ENCODE results near the gene ZNF492.
"Not testable (repeated sequence)": the region's sequence is repeated elsewhere in the genome, so short reads cannot be mapped to it uniquely, and the experiment has no call there.

The ZNF492 gene

DNA sequence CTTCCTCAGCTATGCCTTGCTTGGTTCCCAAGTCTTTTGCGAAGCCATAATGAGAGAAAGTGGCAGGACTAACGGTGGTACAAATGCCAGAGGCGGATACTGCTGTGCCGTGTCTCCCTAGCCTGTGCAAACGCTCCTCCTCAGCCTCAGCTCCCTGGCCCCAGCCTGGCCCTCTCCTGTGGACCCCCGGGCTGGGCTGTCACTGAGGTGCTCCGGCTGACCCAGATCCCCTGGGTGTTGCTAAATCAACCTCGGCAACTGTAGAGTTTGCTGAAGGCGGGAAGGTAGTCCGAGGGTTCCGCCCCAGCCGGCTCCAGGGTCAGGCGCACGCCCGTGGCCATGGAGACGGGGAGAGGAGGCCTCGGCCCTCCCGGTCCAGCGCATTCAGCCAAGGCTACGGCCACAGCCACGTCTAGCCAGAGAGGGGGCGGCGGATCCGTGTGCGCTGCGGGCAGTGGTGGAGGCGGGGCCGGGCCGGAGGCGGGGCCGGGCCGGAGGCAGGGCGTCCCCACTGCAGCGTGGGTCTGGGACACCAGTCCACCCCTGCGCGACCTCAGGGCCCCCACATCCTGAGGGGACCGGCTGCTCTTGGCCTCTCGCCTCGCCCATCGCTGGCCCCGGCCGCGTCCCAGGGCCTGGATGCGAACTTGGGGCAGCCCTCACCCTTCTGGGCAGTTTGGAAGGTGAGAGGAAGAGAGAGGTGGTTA, 16.4 kb upstream of the ZNF492 start:
- DNase-seq: no peak

DNA sequence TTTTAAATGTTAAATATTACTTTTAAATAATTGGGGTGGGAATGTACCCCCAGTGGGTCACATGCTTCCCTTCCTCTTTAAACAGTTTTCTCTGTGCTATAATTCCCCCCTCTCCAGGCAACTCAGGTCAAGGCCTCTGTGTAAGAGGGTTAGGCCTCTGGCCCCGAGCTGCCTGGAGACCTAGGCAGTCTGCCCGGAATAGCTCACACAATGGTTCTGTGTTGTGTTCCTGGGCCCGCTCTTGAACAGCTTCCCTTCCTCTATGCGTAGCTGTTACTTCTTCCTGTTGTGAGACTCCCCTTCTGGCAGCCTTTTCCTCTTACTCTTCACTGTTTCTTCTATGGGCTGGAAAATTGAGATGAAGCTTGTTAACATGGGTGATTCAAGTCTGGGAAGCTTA, 14.8 kb upstream of the ZNF492 start:
- DNase-seq: no peak

DNA sequence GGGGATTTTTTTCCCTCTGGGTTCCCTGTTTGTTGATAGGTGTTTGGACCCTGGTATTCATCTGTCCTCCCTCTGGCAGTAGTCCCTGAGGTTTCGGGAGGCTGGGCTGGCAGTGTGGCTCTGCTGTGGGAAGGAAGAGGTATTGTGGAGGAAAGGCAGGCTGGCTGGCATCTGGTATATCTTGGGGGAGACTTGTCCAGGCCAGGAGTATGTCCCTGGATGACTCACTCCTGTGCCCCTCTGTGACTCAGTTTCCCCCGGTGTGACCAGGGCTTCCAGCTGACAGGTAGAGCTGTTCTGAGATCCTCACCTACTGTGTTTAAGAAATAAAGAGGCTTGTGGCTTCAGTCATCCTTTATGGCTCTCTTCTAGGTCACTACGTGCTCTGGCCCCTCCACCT, 14.2 kb upstream of the ZNF492 start:
- DNase-seq: no peak

DNA sequence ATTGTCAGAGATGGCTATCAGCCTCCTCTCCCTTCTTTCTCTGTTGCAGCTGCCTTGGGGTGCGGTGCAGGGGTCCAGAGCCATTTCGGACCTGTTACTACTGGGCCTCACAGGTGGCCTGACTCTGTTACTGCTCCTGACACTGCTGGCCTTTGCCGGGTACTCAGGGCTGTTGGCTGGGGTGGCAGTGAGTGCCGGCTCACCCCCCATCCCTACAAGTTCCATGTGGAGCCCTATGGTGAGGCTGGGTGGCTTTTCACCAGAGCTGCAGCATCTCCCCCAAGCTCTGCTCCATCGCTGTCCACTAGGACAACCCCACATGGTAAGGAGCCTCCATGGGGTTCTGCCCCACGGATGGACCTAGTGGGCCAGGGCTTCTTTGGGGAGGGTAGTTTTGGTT, 13.7 kb upstream of the ZNF492 start:
- DNase-seq: no peak

DNA sequence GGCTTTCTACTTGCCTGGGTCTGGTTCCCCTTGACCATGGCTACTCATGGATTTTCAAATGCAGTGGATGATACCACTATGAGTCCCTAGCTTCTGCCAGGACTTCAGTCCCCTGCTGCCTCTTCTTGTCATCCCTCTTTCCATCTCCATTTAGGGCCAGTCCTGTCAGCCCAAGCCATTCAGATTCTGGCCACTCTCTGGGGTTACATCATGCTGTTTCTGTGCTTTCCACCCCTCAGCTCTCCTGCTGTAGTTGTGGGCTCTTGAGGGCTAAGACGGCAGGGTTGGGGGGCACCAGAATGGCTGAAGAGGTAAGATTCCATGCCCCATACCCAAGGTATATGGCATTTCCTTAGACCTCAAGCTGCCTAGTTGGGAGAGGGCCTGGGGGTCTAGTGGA, 13.2 kb upstream of the ZNF492 start:
- no peak for DNase-seq

DNA sequence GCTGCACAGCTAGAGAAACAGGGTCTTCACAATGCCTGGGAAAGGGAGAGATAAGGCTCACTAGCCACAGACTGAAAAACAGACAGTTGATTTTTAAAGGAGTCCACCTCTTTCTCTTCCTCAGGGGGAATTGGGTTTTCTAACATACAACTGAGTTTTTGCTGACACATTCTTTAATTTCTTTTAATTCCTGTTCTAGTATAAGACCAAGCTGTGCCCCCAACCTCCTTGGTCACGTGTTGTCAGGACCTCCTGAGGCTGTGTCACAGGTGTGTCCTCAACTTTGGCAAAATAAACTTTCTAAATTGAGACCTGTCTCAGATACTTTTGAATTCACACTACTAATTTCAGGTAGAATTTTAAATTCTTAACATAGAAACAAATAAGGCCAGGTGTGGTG, 12.1 kb upstream of the ZNF492 start:
- no peak for DNase-seq

DNA sequence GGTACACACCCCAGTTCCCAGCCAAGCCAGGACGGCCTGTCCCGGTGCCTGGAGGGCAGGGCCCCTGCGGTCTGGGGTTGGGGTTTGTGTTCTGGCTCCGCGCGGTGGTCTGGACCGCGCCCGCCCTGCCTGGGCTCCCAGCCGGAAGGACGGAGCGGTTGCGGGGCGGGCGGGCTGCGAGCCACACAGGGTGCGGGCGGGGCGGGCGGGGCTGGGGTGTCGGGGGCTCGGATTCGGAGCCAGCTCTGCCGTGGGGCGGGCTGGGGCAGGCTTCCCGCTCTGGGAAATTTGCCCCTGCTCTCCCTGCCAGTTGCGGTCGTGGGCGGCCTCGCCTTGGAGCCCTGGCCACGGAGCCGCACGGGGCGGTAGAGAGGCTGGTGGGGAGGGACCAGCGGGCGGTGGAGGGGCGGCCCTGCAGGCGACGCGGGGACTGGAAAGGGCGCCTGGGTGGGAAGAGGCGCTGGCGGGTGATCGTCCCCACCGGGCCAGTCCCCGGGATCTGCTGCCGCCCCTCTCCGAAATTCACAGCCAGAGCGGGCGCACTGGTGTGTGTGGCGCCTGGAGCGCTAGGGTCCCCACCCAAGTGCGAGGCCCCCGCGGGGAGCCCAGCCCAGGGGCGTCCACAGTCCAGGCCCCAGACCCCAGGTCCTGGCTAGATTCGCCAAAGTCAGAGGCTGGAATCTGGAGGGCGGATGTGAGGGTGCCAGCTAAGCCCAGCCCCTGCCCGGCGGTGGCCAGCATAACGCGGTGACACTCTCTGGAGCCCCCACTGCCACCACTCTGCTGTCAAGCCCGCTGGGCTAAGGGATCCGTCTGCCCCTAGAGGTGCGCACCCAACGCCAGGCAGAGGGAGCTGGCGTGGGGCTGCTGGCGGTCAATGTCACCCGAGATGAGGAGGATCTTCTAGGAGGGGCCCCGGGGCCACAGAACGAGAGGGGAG, 11.0 kb upstream of the ZNF492 start:
- no peak for DNase-seq

DNA sequence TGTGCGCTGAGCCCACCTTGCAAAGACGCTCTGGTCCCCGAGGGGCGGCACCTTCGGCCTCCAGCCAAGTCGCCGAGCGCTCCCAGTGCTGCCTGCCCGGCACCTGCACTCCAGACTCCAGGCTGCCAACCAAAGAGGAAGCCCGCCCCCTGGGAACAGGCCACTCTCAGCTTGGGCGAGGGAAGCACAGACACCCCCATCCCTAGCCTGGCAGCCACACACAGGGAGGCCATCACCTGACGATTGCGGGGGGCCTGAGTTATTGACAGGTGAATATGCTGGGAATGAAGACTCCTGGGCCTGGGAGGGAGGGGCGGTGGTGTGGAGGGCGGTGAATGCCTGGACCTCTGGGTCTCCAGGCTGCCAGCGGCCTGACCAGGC, 10.3 kb upstream of the ZNF492 start:
- DNase-seq: no peak

DNA sequence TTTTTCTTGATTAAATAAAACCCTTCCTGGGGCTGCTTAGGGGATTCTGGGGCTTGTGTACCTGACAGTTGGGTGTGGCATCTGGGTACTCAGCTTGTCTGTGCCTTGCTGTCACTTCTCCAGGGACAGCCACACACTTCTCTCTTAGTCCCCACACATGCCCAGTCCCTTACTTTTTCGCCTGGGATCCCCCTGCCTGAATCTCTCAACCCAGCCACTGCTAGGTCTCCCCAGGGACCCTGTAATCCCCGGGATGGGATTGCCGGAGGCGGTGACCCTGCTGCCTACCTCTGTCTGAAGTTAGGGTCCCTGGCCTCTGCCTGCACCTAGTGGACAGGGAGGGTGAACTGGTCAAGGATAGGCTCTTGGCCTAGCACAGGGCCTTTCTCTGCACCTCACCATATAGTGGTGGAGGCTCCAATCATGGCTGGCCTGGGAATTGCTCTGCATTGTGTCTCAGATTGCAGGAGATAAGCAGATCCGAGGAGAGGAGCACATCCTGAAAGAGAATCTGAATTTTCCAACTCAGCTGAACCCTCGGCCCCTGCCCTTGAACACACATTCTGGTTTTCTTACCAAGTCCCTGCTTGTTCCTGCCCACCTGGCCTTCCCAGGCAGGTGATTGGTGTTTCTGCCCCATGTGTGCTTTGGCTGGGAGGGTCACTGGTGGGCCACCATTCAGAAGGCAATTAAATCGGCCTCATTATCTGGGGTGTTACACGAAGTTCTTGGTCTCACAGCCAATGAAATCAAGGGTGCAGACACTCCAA, 8.7 kb upstream of the ZNF492 start:
- no peak for DNase-seq

DNA sequence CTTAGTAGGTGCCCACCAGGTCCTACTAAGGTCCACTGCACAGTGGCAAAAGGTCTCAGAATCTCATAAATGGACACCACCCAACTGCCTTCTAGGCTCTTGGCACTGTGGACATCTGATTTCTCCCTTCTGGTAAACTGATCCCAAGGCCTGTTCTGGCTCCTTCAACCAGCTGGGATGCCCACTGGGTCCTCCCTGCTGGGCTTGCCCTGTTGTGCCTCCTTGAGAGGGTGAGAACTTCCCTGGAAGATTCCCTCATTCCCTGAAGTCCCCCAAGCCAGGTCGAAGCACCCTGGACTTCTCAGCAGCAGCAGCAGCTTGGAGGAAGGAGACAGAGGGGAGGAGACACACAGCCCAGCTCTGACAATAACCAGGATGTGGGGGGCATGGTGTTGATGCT, 6.6 kb upstream of the ZNF492 start:
- DNase-seq: no peak

DNA sequence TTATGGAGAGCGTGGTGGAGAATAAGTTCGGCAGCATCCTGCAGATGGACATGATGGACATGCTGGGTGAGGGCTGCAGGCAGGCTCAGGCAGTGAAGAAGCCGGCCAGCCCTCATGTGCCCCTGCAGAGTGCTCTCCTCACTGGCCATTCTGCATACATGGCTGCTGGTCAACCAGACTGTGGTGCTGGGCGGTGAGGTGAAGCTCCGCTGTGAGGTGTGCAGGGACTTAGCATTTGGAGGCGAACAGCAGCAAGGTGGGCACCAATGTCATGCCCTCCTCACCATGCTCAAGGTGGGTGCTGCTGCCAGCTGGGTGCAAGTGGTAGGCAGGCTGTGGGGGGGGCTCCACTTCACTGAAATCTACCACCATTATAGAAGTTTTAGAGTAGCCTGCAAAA, 5.7 kb upstream of the ZNF492 start:
- no peak for DNase-seq

DNA sequence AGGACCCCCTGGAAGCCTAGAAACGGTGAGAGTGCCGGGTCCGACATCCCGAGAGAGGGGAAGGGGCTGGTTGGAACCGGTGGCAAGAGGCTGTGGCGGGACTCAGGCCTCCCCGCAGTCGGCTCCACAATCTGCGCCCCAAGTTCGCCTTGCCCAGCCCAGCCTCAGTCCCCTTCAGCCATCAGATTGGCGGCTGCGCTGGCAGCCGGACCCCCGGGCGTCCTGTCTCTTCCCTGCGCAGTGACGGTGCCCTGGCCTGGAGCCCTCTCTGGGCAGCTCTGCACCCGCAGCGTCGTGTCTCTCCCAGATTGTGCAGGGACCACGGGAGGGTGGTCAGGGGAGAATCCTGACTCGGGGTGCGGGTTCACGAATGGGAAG, 315 bp downstream of the ZNF492 start:
- DNase-seq: no peak

DNA sequence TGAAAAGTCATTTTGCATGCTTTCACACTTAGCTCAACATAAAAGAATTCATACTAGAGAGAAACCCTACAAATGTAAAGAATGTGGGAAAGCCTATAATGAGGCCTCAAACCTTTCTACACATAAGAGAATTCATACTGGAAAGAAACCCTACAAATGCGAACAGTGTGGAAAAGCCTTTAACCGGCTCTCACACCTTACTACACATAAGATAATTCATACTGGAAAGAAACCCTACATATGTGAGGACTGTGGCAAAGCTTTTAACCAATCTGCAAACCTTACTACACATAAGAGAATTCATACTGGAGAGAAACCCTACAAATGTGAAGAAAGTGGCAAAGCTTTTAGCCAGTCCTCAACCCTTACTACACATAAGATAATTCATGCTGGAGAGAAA, 51.4 kb downstream of the ZNF492 start:
- not testable (repeated sequence) for DNase-seq

DNA sequence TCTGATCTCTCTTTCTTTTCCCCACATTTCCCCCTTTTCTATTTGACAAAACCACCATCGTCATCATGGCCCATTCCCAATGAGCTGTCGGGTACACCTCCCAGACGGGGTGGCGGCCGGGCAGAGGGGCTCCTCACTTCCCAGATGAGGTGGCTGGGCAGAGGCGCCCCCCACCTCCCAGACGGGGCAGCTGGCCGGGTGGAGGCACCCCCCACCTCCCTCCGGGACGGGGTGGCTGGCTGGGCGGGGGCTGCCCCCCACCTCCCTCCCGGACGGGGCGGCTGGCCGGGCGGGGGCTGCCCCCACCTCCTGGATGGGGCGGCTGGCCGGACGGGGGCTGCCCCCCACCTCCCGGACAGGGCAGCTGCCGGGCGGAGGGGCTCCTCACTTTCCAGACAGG, 68.5 kb downstream of the ZNF492 start:
- DNase-seq: not testable (repeated sequence)

DNA sequence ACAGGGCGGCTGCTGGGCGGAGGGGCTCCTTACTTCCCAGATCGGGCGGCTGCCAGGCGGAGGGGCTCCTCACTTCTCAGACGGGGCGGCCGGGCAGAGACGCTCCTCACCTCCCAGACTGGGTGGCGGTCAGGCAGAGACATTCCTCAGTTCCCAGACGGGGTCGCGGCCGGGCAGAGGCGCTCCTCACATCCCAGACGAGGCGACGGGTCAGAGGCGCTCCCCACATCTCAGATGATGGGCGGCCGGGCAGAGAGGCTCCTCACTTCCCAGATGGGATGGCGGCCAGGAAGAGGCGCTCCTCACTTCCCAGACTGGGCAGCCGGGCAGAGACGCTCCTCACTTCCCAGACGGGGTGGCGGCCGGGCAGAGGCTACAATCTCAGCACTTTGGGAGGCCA, 69.0 kb downstream of the ZNF492 start:
- not testable (repeated sequence) for DNase-seq

DNA sequence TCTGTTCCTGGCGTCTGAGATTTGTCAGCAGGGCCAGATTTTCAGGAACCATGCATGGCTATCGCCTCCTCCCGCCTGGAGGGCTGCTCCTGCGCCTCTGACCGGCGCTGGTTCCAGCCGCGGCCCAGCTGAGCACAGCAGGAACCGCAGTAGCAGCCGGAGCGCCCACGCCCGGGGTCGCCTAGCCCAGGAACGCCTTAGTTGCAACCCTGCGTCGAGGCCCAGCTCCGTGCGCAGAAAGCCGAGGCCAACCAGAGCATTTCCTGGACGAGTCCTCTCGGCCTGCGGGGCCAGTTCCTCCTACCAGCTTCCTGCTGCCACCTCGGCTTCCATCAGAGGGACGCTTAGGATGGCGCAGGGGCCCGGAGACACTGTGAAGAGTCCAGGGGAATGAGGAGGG, 74.9 kb downstream of the ZNF492 start:
- DNase-seq: no peak

Measured in stimulated activated CD4-positive, alpha-beta T cell treated with anti-CD3 and anti-CD28 coated beads, Interleukin-2, amount 100 ng/mL, for 24 hours (primary cell).